ENCODE data around the gene STK39. TPM values are rescaled to one million over a fixed set of nuclear protein-coding genes. Genes with fewer than 3 reads are reported as not detected.
A peak's percentile ranks its signal among the peaks of the same experiment; 100 is the strongest.

Gene STK39
- total and polyA plus RNA-seq, 9 of the 15 experiments (the other 6 are each of a cell fraction or from before 2014, with no cell fraction given) = 0.19 to 0.76 (median 0.51) TPM

DNA sequence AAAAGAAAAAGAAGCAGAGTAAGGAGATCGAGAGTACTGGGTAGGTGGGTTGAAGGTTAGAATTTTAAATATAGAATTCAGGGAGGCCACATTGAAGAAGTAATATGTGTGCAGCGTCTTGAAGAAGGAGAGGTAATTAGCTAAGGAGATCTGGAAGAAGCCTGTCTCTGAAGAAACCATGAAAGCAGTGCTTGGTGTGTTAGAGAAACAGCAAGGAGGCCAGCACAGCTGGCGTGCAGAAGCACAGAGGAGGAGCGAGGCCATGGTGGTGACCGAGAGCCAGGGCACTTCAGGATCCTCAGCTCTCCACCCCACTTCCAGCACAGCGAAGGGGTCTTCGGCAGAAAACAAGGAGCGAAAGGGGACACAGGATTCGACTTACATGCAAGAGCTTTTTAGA is 305.8 kb downstream of the STK39 start (continued):
- no peak for TF ChIP-seq ID3 (CRISPR knock-in tag; IDR thresholded peaks at IDR 0.05)
- peak; percentile 72; the same call in 1 of the 2 replicates for TF ChIP-seq ID3 (tag; IDR thresholded peaks at IDR 0.05)
- TF ChIP-seq LEF1 (IDR thresholded peaks at IDR 0.05) = no peak
- no peak for TF ChIP-seq SRSF3 (IDR thresholded peaks at IDR 0.05; ENCODE audit: insufficient read depth, low read length)
- TF ChIP-seq MEF2D (tag; conservative IDR thresholded peaks at IDR 0.05; ENCODE audit: low read depth) = no peak
- no peak for TF ChIP-seq GATAD2B (IDR thresholded peaks at IDR 0.05; ENCODE audit: borderline replicate concordance)
- TF ChIP-seq WHSC1 (IDR thresholded peaks at IDR 0.05; ENCODE audit: low read length) = no peak
- no peak for TF ChIP-seq PKNOX1 (IDR thresholded peaks at IDR 0.05)
- TF ChIP-seq ZSCAN29 (IDR thresholded peaks at IDR 0.05) = no peak
- peak; percentile 22 for TF ChIP-seq E2F8 (IDR thresholded peaks at IDR 0.05; ENCODE audit: low read depth, partially characterized antibody)
- TF ChIP-seq PCBP1 (IDR thresholded peaks at IDR 0.05; ENCODE audit: low read depth, low read length, poor library complexity, severe bottlenecking) = no peak
- TF ChIP-seq NR2F6 (CRISPR knock-in tag; IDR thresholded peaks at IDR 0.05) = no peak

Measured in K562 (cell line).